DND-41 (cell line): Measurements from ENCODE around the gene SUSD6.

Experiments used
- ATAC-seq: fragments of 200-7000 bp; cut with Tn5 transposase; 3 replicates; pipeline ENCODE4 v1.9.1; 2021; ENCODE audit warnings: low read depth; ENCODE audit not compliant: insufficient read depth
- DNase-seq: peaks from one replicate; pipeline ENCODE4 v3.0.0-alpha.2; 2020
- H2AFZ ChIP-seq: 2 replicates; pipeline ENCODE4 v1.6.0; 2012; ENCODE audit warnings: low read depth, low read length
- H3K27ac ChIP-seq: 2 replicates; pipeline ENCODE4 v1.5.1; 2012; ENCODE audit warnings: low read length, inconsistent platforms
- H3K27me3 ChIP-seq: fragments of 200-600 bp; sonication (generic); 2 replicates; pipeline ENCODE4 v1.6.0; 2012; ENCODE audit warnings: low read length, mild to moderate bottlenecking, inconsistent platforms; ENCODE audit not compliant: insufficient read depth, poor library complexity
- H3K36me3 ChIP-seq: 2 replicates; pipeline ENCODE4 v1.5.1; 2012; ENCODE audit warnings: low read length, inconsistent platforms; ENCODE audit not compliant: insufficient read depth
- H3K4me1 ChIP-seq: 2 replicates; pipeline ENCODE4 v1.5.1; 2012; ENCODE audit warnings: mild to moderate bottlenecking, low read length; ENCODE audit not compliant: insufficient read depth
- H3K4me2 ChIP-seq: 2 replicates; pipeline ENCODE4 v1.6.0; 2012; ENCODE audit warnings: mild to moderate bottlenecking, moderate library complexity, low read length, inconsistent platforms; ENCODE audit not compliant: insufficient read depth
- H3K4me3 ChIP-seq, 2 experiments: fragments of 200-600 bp in 1 of 2; shearing (Covaris generic) in 1 of 2; 2 replicates each; pipeline ENCODE4 v1.5.1; 2012 to 2016; ENCODE audit warnings: inconsistent platforms in 2 of 2, low read length in 2 of 2, mild to moderate bottlenecking in 2 of 2, low read depth in 1 of 2, moderate library complexity in 1 of 2
- H3K79me2 ChIP-seq: 2 replicates; pipeline ENCODE4 v1.6.0; 2012; ENCODE audit warnings: low read length, inconsistent platforms; ENCODE audit not compliant: insufficient read depth
- H3K9ac ChIP-seq: 2 replicates; pipeline ENCODE4 v1.6.0; 2012; ENCODE audit warnings: low read depth, mild to moderate bottlenecking, inconsistent platforms, low read length, moderate library complexity
- H3K9me3 ChIP-seq: 2 replicates; pipeline ENCODE4 v1.5.1; 2012; ENCODE audit warnings: low read length, moderate library complexity, mild to moderate bottlenecking, inconsistent platforms; ENCODE audit not compliant: insufficient read depth, severe bottlenecking
- H4K20me1 ChIP-seq: 2 replicates; pipeline ENCODE4 v1.6.0; 2012; ENCODE audit warnings: low read length; ENCODE audit not compliant: insufficient read depth
- EZH2 ChIP-seq: IDR thresholded peaks from 3 replicates; pipeline ENCODE4 v1.6.1; 2012; ENCODE audit warnings: borderline replicate concordance, low read depth, mild to moderate bottlenecking, moderate library complexity, low read length, inconsistent platforms; ENCODE audit not compliant: severe bottlenecking
- TF ChIP-seq, protein P1 (sequence below): IDR thresholded peaks from 2 replicates; pipeline ENCODE4 v1.5.1; 2012; ENCODE audit warnings: borderline replicate concordance, low read length, moderate library complexity, mild to moderate bottlenecking; ENCODE audit not compliant: poor library complexity, severe bottlenecking; ENCODE audit errors: extremely low read depth

The SUSD6 gene

DNA sequence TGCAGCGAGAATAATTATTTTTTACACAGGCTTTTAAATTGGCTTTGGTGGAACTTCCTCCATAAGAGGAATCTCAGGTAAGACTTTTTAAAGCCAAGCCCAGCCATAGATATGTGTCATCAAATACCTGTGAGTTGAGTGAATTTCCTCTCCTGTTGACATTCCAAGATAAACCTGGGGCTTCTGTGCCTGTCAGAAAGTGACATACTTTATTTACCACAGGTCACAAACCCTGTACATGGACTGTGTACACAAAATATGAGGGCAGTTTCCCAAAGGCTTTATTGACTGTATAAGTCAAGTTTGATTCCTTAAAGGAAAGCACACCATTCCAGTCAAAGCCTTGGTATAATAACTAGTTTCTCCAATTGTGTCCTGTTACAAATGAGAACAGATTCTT, 129.7 kb downstream of the SUSD6 start:
- no peak overlapping the region for H2AFZ ChIP-seq
- no peak overlapping the region for H3K4me3 ChIP-seq
- no peak overlapping the region for H3K9ac ChIP-seq
- H3K36me3 ChIP-seq, result no peaks in the 10 kb centered on the region
- H3K4me1 ChIP-seq, result 0 out of 2 replicates have a peak, but pooled peaks cover under 1% of the 10 kb centered on the region
- TF ChIP-seq EZH2, result no peak
- TF ChIP-seq, protein P1, sequence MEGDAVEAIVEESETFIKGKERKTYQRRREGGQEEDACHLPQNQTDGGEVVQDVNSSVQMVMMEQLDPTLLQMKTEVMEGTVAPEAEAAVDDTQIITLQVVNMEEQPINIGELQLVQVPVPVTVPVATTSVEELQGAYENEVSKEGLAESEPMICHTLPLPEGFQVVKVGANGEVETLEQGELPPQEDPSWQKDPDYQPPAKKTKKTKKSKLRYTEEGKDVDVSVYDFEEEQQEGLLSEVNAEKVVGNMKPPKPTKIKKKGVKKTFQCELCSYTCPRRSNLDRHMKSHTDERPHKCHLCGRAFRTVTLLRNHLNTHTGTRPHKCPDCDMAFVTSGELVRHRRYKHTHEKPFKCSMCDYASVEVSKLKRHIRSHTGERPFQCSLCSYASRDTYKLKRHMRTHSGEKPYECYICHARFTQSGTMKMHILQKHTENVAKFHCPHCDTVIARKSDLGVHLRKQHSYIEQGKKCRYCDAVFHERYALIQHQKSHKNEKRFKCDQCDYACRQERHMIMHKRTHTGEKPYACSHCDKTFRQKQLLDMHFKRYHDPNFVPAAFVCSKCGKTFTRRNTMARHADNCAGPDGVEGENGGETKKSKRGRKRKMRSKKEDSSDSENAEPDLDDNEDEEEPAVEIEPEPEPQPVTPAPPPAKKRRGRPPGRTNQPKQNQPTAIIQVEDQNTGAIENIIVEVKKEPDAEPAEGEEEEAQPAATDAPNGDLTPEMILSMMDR, result no peak
- DNase-seq, result no peak
- H3K9me3 ChIP-seq, result peaks cover 10% of the 10 kb centered on the region
- H3K4me2 ChIP-seq, result no peak overlapping the region
- no peaks in the 10 kb centered on the region for H3K79me2 ChIP-seq
- no peak overlapping the region for H3K27ac ChIP-seq
- no peaks in the 10 kb centered on the region for H4K20me1 ChIP-seq
- ATAC-seq, result no peak
- H3K27me3 ChIP-seq, result no peaks in the 10 kb centered on the region

DNA sequence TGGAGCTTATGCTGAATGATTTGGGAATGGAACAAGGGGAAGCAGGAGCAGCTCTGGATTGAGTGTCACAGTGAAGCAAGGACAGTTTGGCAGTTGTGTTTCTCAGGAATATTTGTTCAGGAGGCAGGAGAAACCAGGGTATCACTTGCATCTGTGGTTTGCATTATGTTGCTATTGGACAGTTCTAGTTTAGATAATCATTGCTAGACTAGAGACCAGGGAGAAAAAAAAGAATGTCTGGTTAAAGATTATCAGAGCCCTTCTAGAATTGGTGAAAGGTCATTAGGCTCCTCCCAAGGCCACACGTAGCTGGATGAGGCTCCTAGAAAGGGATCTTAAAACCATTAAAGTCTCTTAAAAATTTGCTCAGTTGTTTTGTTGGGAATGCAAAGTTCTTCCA, 138.6 kb downstream of the SUSD6 start:
- DNase-seq, result no peak
- H3K79me2 ChIP-seq, result no peaks in the 10 kb centered on the region
- no peak for ATAC-seq
- no peak for TF ChIP-seq EZH2
- H3K9me3 ChIP-seq, result no peaks in the 10 kb centered on the region
- no peaks in the 10 kb centered on the region for H3K27me3 ChIP-seq
- no peaks in the 10 kb centered on the region for H4K20me1 ChIP-seq
- H3K4me3 ChIP-seq, result no peak overlapping the region
- H2AFZ ChIP-seq, result no peak overlapping the region
- H3K4me2 ChIP-seq, result no peak overlapping the region
- H3K9ac ChIP-seq, result no peak overlapping the region
- H3K27ac ChIP-seq, result no peak overlapping the region
- no peaks in the 10 kb centered on the region for H3K36me3 ChIP-seq
- H3K4me1 ChIP-seq, result 0 out of 2 replicates have a peak, but pooled peaks cover 4% of the 10 kb centered on the region

DNA sequence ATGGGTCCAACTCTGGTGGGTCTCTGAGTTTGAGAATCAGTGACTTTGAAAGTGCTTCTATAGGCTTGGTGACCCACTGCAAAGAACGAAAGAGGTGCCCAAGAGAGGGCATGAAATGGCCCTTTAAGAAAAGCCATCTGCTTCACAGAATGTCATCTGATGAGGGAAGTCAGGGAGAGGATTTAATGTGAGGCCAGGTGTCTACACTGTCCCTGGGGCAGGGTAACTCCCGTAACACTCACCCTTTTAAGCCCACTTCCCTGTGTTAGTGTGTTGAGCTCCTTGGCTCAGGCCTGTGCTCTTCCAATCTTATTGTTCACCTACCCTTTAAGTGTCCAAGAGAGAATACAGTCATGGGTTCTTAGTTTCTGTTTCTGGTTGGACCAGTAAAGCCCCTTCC, 139.1 kb downstream of the SUSD6 start:
- no peak overlapping the region for H3K4me3 ChIP-seq

DNA sequence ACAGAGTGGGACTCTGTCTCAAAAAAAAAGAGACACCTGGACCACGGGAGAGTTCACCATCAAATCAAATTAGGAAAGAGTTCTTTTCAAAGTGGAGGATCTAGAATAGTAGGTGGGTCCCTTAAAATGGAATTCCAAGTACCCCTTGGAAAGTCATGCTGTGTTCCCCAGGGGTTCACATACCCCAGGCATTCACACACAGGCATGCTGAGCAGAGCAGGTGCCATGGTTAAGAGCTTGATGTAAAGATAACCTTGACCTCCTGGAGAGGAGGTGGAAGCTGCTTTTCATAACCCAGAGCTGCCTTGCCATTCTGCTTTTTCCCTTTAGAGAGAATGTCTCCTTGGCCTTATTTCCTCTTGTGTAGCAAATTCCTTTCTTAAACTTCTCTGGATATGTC, 141.4 kb downstream of the SUSD6 start:
- H3K4me2 ChIP-seq, result no peak overlapping the region
- DNase-seq (no peak), ATAC-seq (no peak)
- TF ChIP-seq EZH2, result no peak
- TF ChIP-seq, protein P1, result no peak
- no peaks in the 10 kb centered on the region for H3K36me3 ChIP-seq
- no peak overlapping the region for H3K4me3 ChIP-seq
- no peak overlapping the region for H3K9ac ChIP-seq
- no peaks in the 10 kb centered on the region for H3K27me3 ChIP-seq
- H3K79me2 ChIP-seq, result no peaks in the 10 kb centered on the region
- H4K20me1 ChIP-seq, result no peaks in the 10 kb centered on the region
- H3K27ac ChIP-seq, result no peak overlapping the region
- no peaks in the 10 kb centered on the region for H3K9me3 ChIP-seq
- no peak overlapping the region for H2AFZ ChIP-seq
- H3K4me1 ChIP-seq, result no peaks in the 10 kb centered on the region

More for the DNA sequence above, 139.1 kb downstream of the SUSD6 start:
- H4K20me1 ChIP-seq, result no peaks in the 10 kb centered on the region
- TF ChIP-seq EZH2, result no peak
- TF ChIP-seq, protein P1, result no peak
- H2AFZ ChIP-seq, result no peak overlapping the region
- no peak overlapping the region for H3K4me2 ChIP-seq
- 0 out of 2 replicates have a peak, but pooled peaks cover 4% of the 10 kb centered on the region for H3K4me1 ChIP-seq
- H3K36me3 ChIP-seq, result no peaks in the 10 kb centered on the region
- ATAC-seq, result no peak
- H3K9ac ChIP-seq, result no peak overlapping the region
- no peaks in the 10 kb centered on the region for H3K27me3 ChIP-seq
- H3K9me3 ChIP-seq, result no peaks in the 10 kb centered on the region
- H3K27ac ChIP-seq, result no peak overlapping the region
- no peaks in the 10 kb centered on the region for H3K79me2 ChIP-seq
- no peak for DNase-seq
